Mesothelial cell of epicardium (in vitro differentiated cells): Measurements from ENCODE around the gene AIF1L. TPM values are rescaled to one million over a fixed set of nuclear protein-coding genes. Genes with fewer than 3 reads are reported as not detected.

Experiments
- DNase-seq, 2 experiments: peaks; one replicate each; pipeline ENCODE4 v3.0.0; 2021; ENCODE audit warnings: low spot score in 2 of 2; ENCODE audit not compliant: unreplicated experiment in 2 of 2
- H3K27ac Mint-ChIP-seq: 2 replicates; pipeline ENCODE4 v1.8.0; 2021; ENCODE audit warnings: mixed read lengths
- H3K27me3 Mint-ChIP-seq: 2 replicates; pipeline ENCODE4 v1.8.0; 2021; ENCODE audit warnings: low read depth, mixed read lengths
- H3K36me3 Mint-ChIP-seq: 2 replicates; pipeline ENCODE4 v1.8.0; 2021; ENCODE audit warnings: mixed read lengths
- H3K4me1 Mint-ChIP-seq: 2 replicates; pipeline ENCODE4 v1.8.0; 2021; ENCODE audit warnings: mixed read lengths
- H3K4me3 Mint-ChIP-seq: 2 replicates; pipeline ENCODE4 v1.8.0; 2021; ENCODE audit warnings: mild to moderate bottlenecking, moderate library complexity, mixed read lengths
- H3K9me3 Mint-ChIP-seq: 2 replicates; pipeline ENCODE4 v1.8.0; 2021; ENCODE audit warnings: mixed read lengths
- CTCF ChIP-seq: fragments of 200-600 bp; sonication (generic); IDR thresholded peaks from one replicate; pipeline ENCODE4 v1.5.0; 2021; ENCODE audit warnings: antibody characterized with exemption; ENCODE audit not compliant: unreplicated experiment
- total RNA-seq: library from RNA; stranded (reverse); gene quantifications from 3 replicates; pipeline ENCODE4 v1.2.1, GENCODE V29; 2021

Gene AIF1L
- total RNA-seq, 1 donor from 2014 or later, result 23.1 TPM

- Mint-ChIP-seq H3K4me1 (no peaks in the 10 kb centered on the region), H3K36me3 (peaks cover 34% of the 10 kb centered on the region), H3K9me3 (no peaks in the 10 kb centered on the region), H3K4me3 (no peak overlapping the region), H3K27me3 (no peaks in the 10 kb centered on the region), H3K27ac (no peak overlapping the region)
- no peak for TF ChIP-seq CTCF
- no peak for DNase-seq
These were observed 66.6 kb downstream of the AIF1L start for GRCh38 chr9:131162886-131163285.

GRCh38 chr9:131165523-131165922 lies 69.2 kb downstream of the AIF1L start:
- Mint-ChIP-seq H3K9me3 (no peaks in the 10 kb centered on the region), H3K4me1 (no peaks in the 10 kb centered on the region), H3K4me3 (no peak overlapping the region), H3K27me3 (no peaks in the 10 kb centered on the region), H3K36me3 (peaks cover 33% of the 10 kb centered on the region), H3K27ac (no peak overlapping the region)
- no peak for TF ChIP-seq CTCF
- no peak for DNase-seq

- Mint-ChIP-seq H3K9me3 (peaks cover 3% of the 10 kb centered on the region), H3K36me3 (peaks cover 41% of the 10 kb centered on the region), H3K4me3 (no peak overlapping the region), H3K27me3 (no peaks in the 10 kb centered on the region), H3K27ac (no peak overlapping the region), H3K4me1 (no peaks in the 10 kb centered on the region)
- no peak for DNase-seq
- TF ChIP-seq CTCF, result no peak
These were observed 70.9 kb downstream of the AIF1L start for GRCh38 chr9:131167146-131167692.

GRCh38 chr9:131167936-131168335 lies 71.6 kb downstream of the AIF1L start:
- Mint-ChIP-seq H3K4me3 (no peak overlapping the region), H3K4me1 (no peaks in the 10 kb centered on the region)
- no peak for DNase-seq

GRCh38 chr9:131169563-131170240 lies 73.4 kb downstream of the AIF1L start:
- DNase-seq, result no peak
- peaks cover 3% of the 10 kb centered on the region for H3K9me3 Mint-ChIP-seq
- no peak for TF ChIP-seq CTCF
- H3K36me3 Mint-ChIP-seq, result peaks cover 34% of the 10 kb centered on the region
- H3K27me3 Mint-ChIP-seq, result no peaks in the 10 kb centered on the region
- no peak overlapping the region for H3K4me3 Mint-ChIP-seq
- no peak overlapping the region for H3K27ac Mint-ChIP-seq
- no peaks in the 10 kb centered on the region for H3K4me1 Mint-ChIP-seq

More at GRCh38 chr9:131167936-131168335, 71.6 kb downstream of the AIF1L start:
- Mint-ChIP-seq H3K9me3 (peaks cover 3% of the 10 kb centered on the region), H3K27ac (no peak overlapping the region), H3K27me3 (no peaks in the 10 kb centered on the region), H3K36me3 (peaks cover 42% of the 10 kb centered on the region)
- TF ChIP-seq CTCF, result no peak

Other genes starting within 250 kb of the AIF1L start
- not detected in 3 replicates for gene QRFP, start 199.7 kb upstream of the AIF1L start, total RNA-seq
- 1.5 to 2.2 TPM (median 1.8 TPM) in 3 replicates for gene FIBCD1, start 157.3 kb upstream of the AIF1L start, total RNA-seq
- gene LAMC3, start 87.4 kb upstream of the AIF1L start, total RNA-seq, result 18.3 to 19.5 TPM (median 18.9 TPM) in 3 replicates
- gene NUP214, start 29.1 kb downstream of the AIF1L start, total RNA-seq, result 65.6 to 69.6 TPM (median 69.4 TPM) in 3 replicates
- 0.54 to 0.80 TPM (median 0.64 TPM) in 3 replicates for gene FAM78A, start 180.0 kb downstream of the AIF1L start, total RNA-seq
- 0.60 to 1.1 TPM (median 0.79 TPM) in 3 replicates for gene PLPP7, start 193.2 kb downstream of the AIF1L start, total RNA-seq